K562 (cell line): ENCODE results near the gene GOLIM4. TPM values are rescaled to one million over a fixed set of nuclear protein-coding genes. Genes with fewer than 3 reads are reported as not detected.
A peak's percentile ranks its signal among the peaks of the same experiment; 100 is the strongest.

Experiments
- CBX2 ChIP-seq: fragments of 200-600 bp; sonication (generic); IDR thresholded peaks from one replicate; pipeline ENCODE4 v1.6.1; 2012; ENCODE audit warnings: mild to moderate bottlenecking, low read length, inconsistent platforms; ENCODE audit not compliant: insufficient read depth, poor library complexity, severe bottlenecking
- CBX3 ChIP-seq, 2 experiments: IDR thresholded peaks; 1 replicate in 1 of 2; 2 replicates in 1 of 2; pipeline ENCODE4 v1.6.1; 2012; ENCODE audit warnings: inconsistent platforms in 2 of 2, low read length in 2 of 2, borderline replicate concordance in 1 of 2, control low read depth in 1 of 2
- CREB5 ChIP-seq: fragments of 250-450 bp; sonication (Bioruptor Pico); IDR thresholded peaks from 2 replicates; pipeline ENCODE4 v1.5.0; 2020; ENCODE audit warnings: mild to moderate bottlenecking
- CTBP1 ChIP-seq: fragments of 450-650 bp; IDR thresholded peaks from 2 replicates; pipeline ENCODE4 v1.6.1; 2016; ENCODE audit warnings: borderline replicate concordance
- EHMT2 ChIP-seq: fragments of 450-650 bp; IDR thresholded peaks from 2 replicates; pipeline ENCODE4 v1.6.1; 2018; ENCODE audit warnings: antibody characterized with exemption
- FOXJ3 ChIP-seq: sonication (generic); formaldehyde crosslinking; IDR thresholded peaks from 2 replicates; pipeline ENCODE4 v1.4.0; 2020; ENCODE audit warnings: mild to moderate bottlenecking, missing genetic modification reagents
- GABPB2 ChIP-seq: fragments of 250-450 bp; sonication (Bioruptor Pico); conservative IDR thresholded peaks from 2 replicates; pipeline ENCODE4 v1.5.1; 2021; ENCODE audit warnings: mild to moderate bottlenecking
- HDAC1 ChIP-seq, 2 experiments: fragments of 450-650 bp; IDR thresholded peaks; 2 replicates each; pipeline ENCODE4 v1.6.1; 2016 to 2017; ENCODE audit warnings: inconsistent platforms in 1 of 2, mild to moderate bottlenecking in 1 of 2, moderate library complexity in 1 of 2
- HES1 ChIP-seq: fragments of 450-650 bp; IDR thresholded peaks from 2 replicates; pipeline ENCODE4 v1.6.1; 2016; ENCODE audit warnings: low read depth, mild to moderate bottlenecking, moderate library complexity
- NFATC3 ChIP-seq: fragments of 450-650 bp; IDR thresholded peaks from 2 replicates; pipeline ENCODE4 v1.6.1; 2017; ENCODE audit warnings: mild to moderate bottlenecking
- NFIC ChIP-seq: fragments of 450-650 bp; IDR thresholded peaks from 2 replicates; pipeline ENCODE4 v1.6.1; 2017; ENCODE audit warnings: mild to moderate bottlenecking, inconsistent platforms
- PHF8 ChIP-seq: fragments of 200-600 bp; sonication (generic); IDR thresholded peaks from 2 replicates; pipeline ENCODE4 v1.6.1; 2012; ENCODE audit warnings: mixed run types, mild to moderate bottlenecking, inconsistent platforms, low read length, moderate library complexity, borderline replicate concordance
- PYGO2 ChIP-seq: fragments of 450-650 bp; IDR thresholded peaks from 2 replicates; pipeline ENCODE4 v1.6.1; 2016; ENCODE audit warnings: mild to moderate bottlenecking, missing genetic modification characterization, moderate library complexity, missing compliant biosample characterization
- RAD51 ChIP-seq: fragments of 450-650 bp; IDR thresholded peaks from 2 replicates; pipeline ENCODE4 v1.7.1; 2016; ENCODE audit warnings: low read depth, mild to moderate bottlenecking, borderline replicate concordance
- SOX6 ChIP-seq: fragments of 450-650 bp; IDR thresholded peaks from 2 replicates; pipeline ENCODE4 v1.6.1; 2014; ENCODE audit warnings: mild to moderate bottlenecking
- ZBTB49 ChIP-seq: sonication (generic); formaldehyde crosslinking; IDR thresholded peaks from 2 replicates; pipeline ENCODE4 v1.8.0; 2022; ENCODE audit warnings: missing genetic modification reagents, mild to moderate bottlenecking, borderline replicate concordance
- ZNF143 ChIP-seq: sonication (generic); formaldehyde crosslinking; IDR thresholded peaks from 2 replicates; pipeline ENCODE4 v1.9.0; 2022; ENCODE audit warnings: mild to moderate bottlenecking, missing genetic modification reagents
- ZNF384 ChIP-seq: IDR thresholded peaks from 2 replicates; pipeline ENCODE4 v1.6.1; 2012; ENCODE audit warnings: low read depth, low read length, improper control_type of control experiment
- ZNF512 ChIP-seq: IDR thresholded peaks from 2 replicates; pipeline ENCODE4 v1.6.1; 2016; ENCODE audit warnings: missing genetic modification characterization, missing compliant biosample characterization
- polyA plus RNA-seq, 8 experiments: library from polyadenylated mRNA; depleted of rRNA in 4 of 8; stranded (reverse) in 5 of 8; unstranded in 3 of 8; fragments of >200 nt; fragmentation: Nextera tagmentation in 2 of 8; fragmentation: Illumina TruSeq in 1 of 8; extraction: Ambion mirVana in 2 of 8; extraction: Trizol in 1 of 8; gene quantifications; 2 replicates each; pipeline versions ENCODE4 v1.2.1 to v1.2.3, GENCODE V29; 2011 to 2014; ENCODE audit warnings: inconsistent platforms in 1 of 8, missing spikeins in 1 of 8
- total RNA-seq, 7 experiments: library from RNA; depleted of rRNA in 6 of 7; stranded (reverse); fragments of >200 nt in 6 of 7; fragmentation: Illumina TruSeq in 2 of 7; extraction: Trizol in 2 of 7; gene quantifications; 2 replicates each; pipeline versions ENCODE4 v1.2.1 to v1.2.3, GENCODE V29; 2011 to 2021; ENCODE audit warnings: low replicate concordance in 1 of 7

The GOLIM4 gene
- total and polyA plus RNA-seq, 9 of the 15 experiments (the other 6 are each of a cell fraction or from before 2014, with no cell fraction given): 9.3 to 39.4 (median 31.0) TPM

- TF ChIP-seq HDAC1 (IDR thresholded peaks at IDR 0.05): no peak
- TF ChIP-seq PYGO2: no peak
- no peak for TF ChIP-seq ZBTB49 (CRISPR knock-in tag)
- no peak for TF ChIP-seq NFATC3
- TF ChIP-seq ZNF512: no peak
- TF ChIP-seq CTBP1: peak; percentile 81
- TF ChIP-seq EHMT2: no peak
- TF ChIP-seq ZNF384: no peak
- TF ChIP-seq SOX6: no peak; the same call in 1 of the 2 replicates
- no peak for TF ChIP-seq GABPB2 (CRISPR knock-in tag)
- no peak for TF ChIP-seq RAD51
- TF ChIP-seq NFIC: peak; percentile 39; the same call in 1 of the 2 replicates
- peak; percentile 77; the same call in 1 of the 2 replicates for TF ChIP-seq PHF8
- TF ChIP-seq CBX3 (IDR thresholded peaks at IDR 0.05; ENCODE audit: borderline replicate concordance in 1 of 2, low read length in 2 of 2): no peak
- TF ChIP-seq FOXJ3 (CRISPR knock-in tag): no peak
- TF ChIP-seq ZNF143: no peak
- no peak for TF ChIP-seq CREB5 (CRISPR knock-in tag)
- TF ChIP-seq CBX2: no peak
- TF ChIP-seq HES1: no peak
Observed at GRCh38 chr3:168095611-168096209, at the start of gene GOLIM4 (continued).
